ENCODE measurements around the gene EFL1.

Gene EFL1

GRCh38 chr15:82128401-82129148, 134.0 kb downstream of the EFL1 start:
- no peak overlapping the region for H3K4me2 ChIP-seq (ENCODE audit: low read length)
- H3K4me3 ChIP-seq (ENCODE audit: low read depth, low read length, poor library complexity, severe bottlenecking): no peak overlapping the region
- H2AFZ ChIP-seq (ENCODE audit: low read length): no peak overlapping the region
- peaks cover 12% of the 10 kb centered on the region; the same call in 1 of the 2 replicates for H3K36me3 ChIP-seq (ENCODE audit: insufficient read depth, low read length)
- H3K9ac ChIP-seq (ENCODE audit: low read length): no peak overlapping the region
- TF ChIP-seq EZH2 (IDR thresholded peaks at IDR 0.05; ENCODE audit: borderline replicate concordance, low read length) (no peak), CTCF (IDR thresholded peaks at IDR 0.05; ENCODE audit: low read length) (no peak)
- no peaks in the 10 kb centered on the region for H3K79me2 ChIP-seq (ENCODE audit: insufficient read depth, low read length)
- H3K4me1 ChIP-seq (ENCODE audit: insufficient read depth, low read length, severe bottlenecking): no peaks in the 10 kb centered on the region
- H3F3A ChIP-seq (ENCODE audit: insufficient read depth, low read length): no peaks in the 10 kb centered on the region
- H3K27ac ChIP-seq (ENCODE audit: low read depth, low read length, poor library complexity, severe bottlenecking): no peak overlapping the region
- H3K27me3 ChIP-seq (ENCODE audit: insufficient read depth, low read length): no peaks in the 10 kb centered on the region
- H3K9me3 ChIP-seq (ENCODE audit: low read length): no peaks in the 10 kb centered on the region
- H3K9me2 ChIP-seq (ENCODE audit: low read depth, low read length): no peaks in the 10 kb centered on the region
- no peaks in the 10 kb centered on the region for H4K20me1 ChIP-seq (ENCODE audit: insufficient read depth, low read length)

- Histone ChIP-seq H3K4me3 (ENCODE audit: low read depth, low read length, poor library complexity, severe bottlenecking) (no peak overlapping the region), H2AFZ (ENCODE audit: low read length) (no peak overlapping the region), H3K4me1 (ENCODE audit: insufficient read depth, low read length, severe bottlenecking) (no peaks in the 10 kb centered on the region), H3K79me2 (ENCODE audit: insufficient read depth, low read length) (no peaks in the 10 kb centered on the region), H3F3A (ENCODE audit: insufficient read depth, low read length) (no peaks in the 10 kb centered on the region), H4K20me1 (ENCODE audit: insufficient read depth, low read length) (no peaks in the 10 kb centered on the region), H3K27ac (ENCODE audit: low read depth, low read length, poor library complexity, severe bottlenecking) (no peak overlapping the region), H3K9ac (ENCODE audit: low read length) (no peak overlapping the region), H3K9me3 (ENCODE audit: low read length) (no peaks in the 10 kb centered on the region), H3K36me3 (ENCODE audit: insufficient read depth, low read length) (peaks cover 12% of the 10 kb centered on the region; the same call in 1 of the 2 replicates), H3K4me2 (ENCODE audit: low read length) (no peak overlapping the region), H3K27me3 (ENCODE audit: insufficient read depth, low read length) (no peaks in the 10 kb centered on the region), H3K9me2 (ENCODE audit: low read depth, low read length) (no peaks in the 10 kb centered on the region)
- TF ChIP-seq CTCF (IDR thresholded peaks at IDR 0.05; ENCODE audit: low read length) (no peak), EZH2 (IDR thresholded peaks at IDR 0.05; ENCODE audit: borderline replicate concordance, low read length) (no peak)
These were observed 135.0 kb downstream of the EFL1 start for GRCh38 chr15:82127581-82127980.

GRCh38 chr15:82126346-82126745, 136.2 kb downstream of the EFL1 start:
- H3K9me2 ChIP-seq (ENCODE audit: low read depth, low read length): no peaks in the 10 kb centered on the region
- H3K36me3 ChIP-seq (ENCODE audit: insufficient read depth, low read length): peaks cover 12% of the 10 kb centered on the region; the same call in 1 of the 2 replicates
- H3K9me3 ChIP-seq (ENCODE audit: low read length): no peaks in the 10 kb centered on the region
- H3K4me1 ChIP-seq (ENCODE audit: insufficient read depth, low read length, severe bottlenecking): no peaks in the 10 kb centered on the region
- no peak overlapping the region for H3K27ac ChIP-seq (ENCODE audit: low read depth, low read length, poor library complexity, severe bottlenecking)
- H3K27me3 ChIP-seq (ENCODE audit: insufficient read depth, low read length): no peaks in the 10 kb centered on the region
- no peak overlapping the region for H3K4me2 ChIP-seq (ENCODE audit: low read length)
- no peaks in the 10 kb centered on the region for H3K79me2 ChIP-seq (ENCODE audit: insufficient read depth, low read length)
- H2AFZ ChIP-seq (ENCODE audit: low read length): no peak overlapping the region
- no peak for TF ChIP-seq EZH2 (IDR thresholded peaks at IDR 0.05; ENCODE audit: borderline replicate concordance, low read length)
- TF ChIP-seq CTCF (IDR thresholded peaks at IDR 0.05; ENCODE audit: low read length): no peak
- H3K4me3 ChIP-seq (ENCODE audit: low read depth, low read length, poor library complexity, severe bottlenecking): no peak overlapping the region
- no peaks in the 10 kb centered on the region for H4K20me1 ChIP-seq (ENCODE audit: insufficient read depth, low read length)
- H3K9ac ChIP-seq (ENCODE audit: low read length): no peak overlapping the region
- H3F3A ChIP-seq (ENCODE audit: insufficient read depth, low read length): no peaks in the 10 kb centered on the region

Measured in OCI-LY1 (cell line).